Pancreas (tissue), 10 donors: Measurements from ENCODE around the gene ARID5B. TPM values are rescaled to one million over a fixed set of nuclear protein-coding genes. Genes with fewer than 3 reads are reported as not detected.

ENCODE experiments used
- ATAC-seq, 4 donors: fragments of 200-7000 bp; cut with Tn5 transposase; one replicate each; pipeline versions ENCODE4 v1.8.0 to v1.9.1; 2020; ENCODE audit warnings: mild to moderate bottlenecking in 4 of 4, moderate library complexity in 4 of 4
- DNase-seq, 6 donors: peaks; one replicate each; pipeline ENCODE4 v3.0.0-alpha.2; 2020
- FAIRE-seq: peaks from 2 replicates; lab custom pipeline; 2012; peaks lifted over from hg19 to GRCh38; lab: Jason Lieb, UNC
- H3K27ac ChIP-seq, 4 donors: fragments of 200-600 bp; sonication (generic); 1 replicate in 3 of 4; 2 replicates in 1 of 4; pipeline versions ENCODE4 v1.5.0 to v1.8.0; 2020
- H3K27me3 ChIP-seq, 4 donors: fragments of 200-600 bp; one replicate each; pipeline ENCODE4 v1.8.0; 2021
- H3K36me3 ChIP-seq, 3 donors: fragments of 200-600 bp; sonication (generic) in 1 of 3; one replicate each; pipeline versions ENCODE4 v1.5.0 to v1.8.0; 2020 to 2021
- H3K4me1 ChIP-seq, 3 donors: fragments of 200-600 bp; one replicate each; pipeline ENCODE4 v1.8.0; 2021
- H3K4me3 ChIP-seq, 4 donors: fragments of 200-600 bp; sonication (generic) in 2 of 4; one replicate each; pipeline versions ENCODE4 v1.5.0 to v1.8.0; 2020 to 2021
- H3K9me3 ChIP-seq, 4 donors: fragments of 200-600 bp; one replicate each; pipeline ENCODE4 v1.8.0; 2021
- CTCF ChIP-seq, 4 donors: fragments of 200-600 bp; sonication (generic) in 3 of 4; IDR thresholded peaks; one replicate each; pipeline versions ENCODE4 v1.5.0 to v1.8.0; 2021; ENCODE audit warnings: antibody characterized with exemption in 4 of 4
- WGBS, 2 donors: extraction: QIAGEN DNeasy Blood & Tissue Kit; methylation state at CpG; one replicate each; pipeline ENCODE4 v1.1.7; 2013; 5-methylcytosine and 5-hydroxymethylcytosine counted together
- intact Hi-C, 3 donors: fragments of 100-400 bp; cut with DNase I; formaldehyde crosslinking; loops; one replicate each; pipeline versions ENCODE4 v1.11.1 to v1.14.2; 2022
- polyA plus RNA-seq, 2 donors: library from polyadenylated mRNA; stranded (reverse); fragments of 200-250 nt; gene quantifications; one replicate each; pipeline ENCODE4 v1.2.3, GENCODE V29; 2013
- total RNA-seq, 6 donors: library from RNA; stranded (reverse); fragmentation: NEBNext Ultra II Directional in 4 of 6; extraction: Animal tissue kit (Norgen Biotek cat#: 25700) in 4 of 6; gene quantifications; one replicate each; pipeline versions ENCODE4 v1.2.1 to v1.2.4, GENCODE V29; 2021 to 2023
- donor health status: healthy with polysubstance abuse.
- donor health status: DM: no; HTN: no; CAD: no; lungs with moderate emphysema.
- donor health status: DM: no; HTN: no; CAD: no.
- donor health status: control.
- donor health status: control.
- donor health status: Bipolar disorder and iron deficiency.
- donor health status: DM: yes; HTN: yes; CAD: no.
- donor health status: DM: no; HTN: no; CAD: no.
- donor health status: DM: no; HTN: no; CAD: no.
- donor health status: DM: yes; HTN: yes; CAD: no.

ARID5B gene
- total and polyA plus RNA-seq, 8 donors, result 2.6 to 13.0 (median 5.0) TPM

GRCh38 chr10:62085821-62086220 is 184.3 kb downstream of the ARID5B start:
- Histone ChIP-seq H3K4me1 (peaks cover 0 to 35% (median 13%) of the 10 kb centered on the region in 3 donors), H3K9me3 (no peaks in the 10 kb centered on the region), H3K4me3 (no peak overlapping the region), H3K27ac (no peak overlapping the region), H3K27me3 (no peaks in the 10 kb centered on the region), H3K36me3 (peaks cover 0 to 7% (median 0%) of the 10 kb centered on the region in 3 donors)
- ATAC-seq (no peak), FAIRE-seq (no peak), DNase-seq (no peak)
- WGBS, 2 donors, result 89 to 91% methylated on average over 2 of the region's 2 CpGs
- intact Hi-C loops, result no loop called here
- no peak for TF ChIP-seq CTCF (IDR thresholded peaks at IDR 0.05)

- 78 to 90% methylated on average over 2 of the region's 2 CpGs for WGBS, 2 donors
- DNase-seq (no peak), FAIRE-seq (no peak), ATAC-seq (no peak)
- H3K27me3 ChIP-seq, result no peaks in the 10 kb centered on the region
- H3K4me1 ChIP-seq, result peaks cover 0 to 21% (median 13%) of the 10 kb centered on the region in 3 donors
- no peak for TF ChIP-seq CTCF (IDR thresholded peaks at IDR 0.05)
- no peaks in the 10 kb centered on the region for H3K9me3 ChIP-seq
- intact Hi-C loops, result no loop called here
- H3K27ac ChIP-seq, result no peak overlapping the region
- H3K4me3 ChIP-seq, result no peak overlapping the region
- peaks cover 0 to 17% (median 0%) of the 10 kb centered on the region in 3 donors for H3K36me3 ChIP-seq
These were observed 185.8 kb downstream of the ARID5B start for GRCh38 chr10:62087329-62087728.

GRCh38 chr10:62088786-62089185 is 187.3 kb downstream of the ARID5B start:
- no peak for TF ChIP-seq CTCF (IDR thresholded peaks at IDR 0.05)
- H3K9me3 ChIP-seq, result no peaks in the 10 kb centered on the region
- H3K4me1 ChIP-seq, result peaks cover 0 to 7% (median 4%) of the 10 kb centered on the region in 3 donors
- peaks cover 0 to 17% (median 0%) of the 10 kb centered on the region in 3 donors for H3K36me3 ChIP-seq
- no peak for FAIRE-seq
- H3K4me3 ChIP-seq, result no peak overlapping the region
- no peak for DNase-seq
- no peak for ATAC-seq
- 81 to 85% methylated on average over 3 of the region's 3 CpGs for WGBS, 2 donors
- H3K27ac ChIP-seq, result no peak overlapping the region
- intact Hi-C loops, result no loop called here
- H3K27me3 ChIP-seq, result no peaks in the 10 kb centered on the region

GRCh38 chr10:62092301-62093030 is 191.0 kb downstream of the ARID5B start:
- Histone ChIP-seq H3K4me3 (no peak overlapping the region), H3K4me1 (peaks cover 0 to 5% (median 0%) of the 10 kb centered on the region in 3 donors), H3K36me3 (peaks cover 0 to 17% (median 0%) of the 10 kb centered on the region in 3 donors), H3K9me3 (no peaks in the 10 kb centered on the region), H3K27me3 (no peaks in the 10 kb centered on the region), H3K27ac (no peak overlapping the region)
- DNase-seq, result no peak
- ATAC-seq, result no peak
- 94 to 97% methylated on average over 22 of the region's 22 CpGs for WGBS, 2 donors
- FAIRE-seq, result no peak
- TF ChIP-seq CTCF (IDR thresholded peaks at IDR 0.05), result no peak
- intact Hi-C loops, result no loop called here

- WGBS, 2 donors, result 62 to 63% methylated on average over 4 of the region's 4 CpGs
- ATAC-seq (peak in 3 of 4 donors; percentile 63 to 74 (median 66)), FAIRE-seq (no peak), DNase-seq (no peak)
- H3K4me1 ChIP-seq, result peaks cover 0 to 5% (median 0%) of the 10 kb centered on the region in 3 donors
- no peak overlapping the region for H3K4me3 ChIP-seq
- peak overlapping the region in 2 of 4 donors; percentile 22 to 69 for H3K27ac ChIP-seq
- no peak for TF ChIP-seq CTCF (IDR thresholded peaks at IDR 0.05)
- peaks cover 0 to 17% (median 0%) of the 10 kb centered on the region in 3 donors for H3K36me3 ChIP-seq
- no peaks in the 10 kb centered on the region for H3K9me3 ChIP-seq
- intact Hi-C loops, result no loop called here
- no peaks in the 10 kb centered on the region for H3K27me3 ChIP-seq
These were observed 192.4 kb downstream of the ARID5B start for GRCh38 chr10:62093863-62094291.
